Hepatocyte (in vitro differentiated cells): ENCODE results near the gene ROBO1. TPM values are rescaled to one million over a fixed set of nuclear protein-coding genes. Genes with fewer than 3 reads are reported as not detected.

Experiments used
- DNase-seq: peaks from one replicate; pipeline ENCODE4 v3.0.0-alpha.2; 2016; ENCODE audit warnings: low spot score
- H2AFZ ChIP-seq: fragments of 200-600 bp; sonication (generic); 2 replicates; pipeline ENCODE4 v1.6.0; 2016; ENCODE audit warnings: antibody characterized with exemption, mild to moderate bottlenecking
- H3K27ac ChIP-seq: fragments of 200-600 bp; sonication (generic); 2 replicates; pipeline ENCODE4 v1.5.1; 2016; ENCODE audit warnings: mild to moderate bottlenecking
- H3K27me3 ChIP-seq: fragments of 200-600 bp; sonication (generic); 2 replicates; pipeline ENCODE4 v1.6.1; 2016
- H3K36me3 ChIP-seq: fragments of 200-600 bp; sonication (generic); replicated peaks from 2 replicates; pipeline ENCODE4 v1.5.1; 2016; ENCODE audit warnings: low read depth; ENCODE audit not compliant: insufficient read depth
- H3K4me1 ChIP-seq: fragments of 200-600 bp; sonication (generic); 2 replicates; pipeline ENCODE4 v1.5.1; 2016; ENCODE audit warnings: mild to moderate bottlenecking, moderate library complexity; ENCODE audit not compliant: insufficient read depth
- H3K4me2 ChIP-seq: fragments of 200-600 bp; sonication (generic); 2 replicates; pipeline ENCODE4 v1.6.0; 2016
- H3K4me3 ChIP-seq: fragments of 200-600 bp; sonication (generic); 2 replicates; pipeline ENCODE4 v1.5.1; 2016; ENCODE audit warnings: mild to moderate bottlenecking
- H3K79me2 ChIP-seq: fragments of 200-600 bp; sonication (generic); 2 replicates; pipeline ENCODE4 v1.6.0; 2017; ENCODE audit warnings: mild to moderate bottlenecking
- H3K9me2 ChIP-seq: fragments of 200-600 bp; sonication (generic); replicated peaks from 2 replicates; pipeline ENCODE4 v1.6.0; 2017; ENCODE audit warnings: mild to moderate bottlenecking; ENCODE audit not compliant: insufficient read depth
- H3K9me3 ChIP-seq: fragments of 200-600 bp; sonication (generic); 2 replicates; pipeline ENCODE4 v1.5.1; 2016; ENCODE audit warnings: low read depth, mild to moderate bottlenecking
- H4K20me1 ChIP-seq: fragments of 200-600 bp; sonication (generic); 2 replicates; pipeline ENCODE4 v1.6.0; 2016; ENCODE audit warnings: mild to moderate bottlenecking; ENCODE audit not compliant: insufficient read depth, poor library complexity, severe bottlenecking
- CTCF ChIP-seq: fragments of 200-600 bp; sonication (generic); IDR thresholded peaks from 2 replicates; pipeline ENCODE4 v1.5.1; 2016; ENCODE audit warnings: antibody characterized with exemption, mild to moderate bottlenecking; ENCODE audit not compliant: poor library complexity
- EZH2 ChIP-seq: fragments of 200-600 bp; sonication (generic); IDR thresholded peaks from 2 replicates; pipeline ENCODE4 v1.6.1; 2016; ENCODE audit warnings: antibody characterized with exemption, mild to moderate bottlenecking, borderline replicate concordance
- EZH2phosphoT487 ChIP-seq: fragments of 200-600 bp; sonication (generic); IDR thresholded peaks from one replicate; pipeline ENCODE4 v1.6.1; 2018; ENCODE audit warnings: antibody characterized with exemption, mild to moderate bottlenecking, low read depth, moderate library complexity; ENCODE audit not compliant: unreplicated experiment, severe bottlenecking
- WGBS: methylation state at CpG from one replicate; pipeline ENCODE4 v1.1.6; 2016; ENCODE audit warnings: low lambda C conversion rate; ENCODE audit errors: missing lambda C conversion rate; 5-methylcytosine and 5-hydroxymethylcytosine counted together
- polyA plus RNA-seq: library from polyadenylated mRNA; unstranded; fragments of >200 nt; fragmentation: Nextera tagmentation; extraction: Ambion mirVana; gene quantifications from 2 replicates; pipeline ENCODE4 v1.2.1, GENCODE V29; 2016
- total RNA-seq: library from RNA; depleted of rRNA; stranded (reverse); fragments of >200 nt; gene quantifications from 2 replicates; pipeline ENCODE4 v1.2.3, GENCODE V29; 2014

The ROBO1 gene
- total and polyA plus RNA-seq, 2 experiments from 2014 or later = 13.6 to 44.3 TPM

GRCh38 chr3:78963771-78964170 lies 804.0 kb downstream of the ROBO1 start:
- H3K36me3 ChIP-seq = no peaks in the 10 kb centered on the region
- H3K79me2 ChIP-seq = peaks cover 32% of the 10 kb centered on the region
- DNase-seq = no peak
- no peak for TF ChIP-seq EZH2phosphoT487
- TF ChIP-seq CTCF = no peak
- no peak for TF ChIP-seq EZH2
- H3K4me2 ChIP-seq = no peak overlapping the region
- H4K20me1 ChIP-seq = no peaks in the 10 kb centered on the region
- H3K9me3 ChIP-seq = no peaks in the 10 kb centered on the region
- no peak overlapping the region for H3K27ac ChIP-seq
- no peaks in the 10 kb centered on the region for H3K27me3 ChIP-seq
- no peaks in the 10 kb centered on the region for H3K9me2 ChIP-seq
- H3K4me1 ChIP-seq = no peaks in the 10 kb centered on the region
- no peak overlapping the region for H2AFZ ChIP-seq
- no peak overlapping the region for H3K4me3 ChIP-seq
- WGBS = 89% methylated on average over 5 of the region's 5 CpGs

DNA sequence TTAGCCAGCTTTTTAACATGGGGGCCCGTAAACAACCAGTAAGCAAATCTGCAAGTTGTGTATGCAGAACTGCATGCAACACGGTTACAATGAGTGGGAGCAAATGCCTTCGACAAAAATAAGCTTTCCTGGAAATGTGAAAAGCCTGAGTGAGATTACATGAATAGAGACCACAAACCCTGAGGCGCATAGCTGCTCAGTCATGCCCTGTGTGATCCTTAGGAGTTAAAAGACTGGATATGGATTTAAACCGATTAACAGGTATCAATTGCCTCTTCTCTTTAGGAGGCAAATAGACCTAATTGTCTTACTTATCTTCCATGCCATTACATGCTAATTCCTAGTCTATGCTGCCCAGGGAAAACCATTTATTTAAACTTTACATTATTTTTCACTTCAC lies 810.3 kb downstream of the ROBO1 start:
- H2AFZ ChIP-seq = no peak overlapping the region
- H3K36me3 ChIP-seq = no peaks in the 10 kb centered on the region
- no peak for DNase-seq
- H3K27me3 ChIP-seq = no peaks in the 10 kb centered on the region
- H3K4me2 ChIP-seq = no peak overlapping the region
- peaks cover 12% of the 10 kb centered on the region for H3K79me2 ChIP-seq
- H3K4me1 ChIP-seq = no peaks in the 10 kb centered on the region
- no peaks in the 10 kb centered on the region for H3K9me3 ChIP-seq
- no peak overlapping the region for H3K27ac ChIP-seq
- peaks cover 4% of the 10 kb centered on the region for H4K20me1 ChIP-seq
- WGBS = 59% methylated on average over 5 of the region's 5 CpGs
- TF ChIP-seq EZH2phosphoT487 (no peak), EZH2 (no peak), CTCF (no peak)
- H3K9me2 ChIP-seq = no peaks in the 10 kb centered on the region
- no peak overlapping the region for H3K4me3 ChIP-seq

DNA sequence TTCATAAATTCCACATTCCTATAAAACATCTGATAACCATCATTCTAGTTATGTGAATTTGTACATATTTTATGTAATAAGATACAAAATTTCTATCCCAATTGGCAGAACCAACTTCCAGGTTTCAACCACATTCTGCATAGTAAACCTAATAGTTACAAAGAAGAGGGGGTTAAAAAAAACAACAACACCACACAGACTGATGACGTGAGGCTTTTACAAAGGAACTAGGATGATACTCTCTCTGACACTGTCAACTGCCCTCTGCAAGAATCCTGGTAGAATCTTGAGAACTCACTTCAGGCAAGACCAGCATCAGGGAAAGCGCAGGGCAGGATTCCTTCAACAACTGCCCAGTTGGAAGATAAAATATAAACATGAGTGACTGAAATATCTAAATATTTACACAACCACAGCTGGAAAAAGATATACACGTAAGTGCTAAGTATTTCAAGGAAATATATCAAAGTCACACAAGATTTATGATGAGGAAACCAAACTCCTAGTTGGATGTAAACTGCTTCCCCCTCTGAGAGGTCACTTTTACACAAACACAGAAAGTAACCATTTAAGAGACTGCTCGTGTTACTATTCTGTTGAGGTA lies 816.4 kb downstream of the ROBO1 start:
- Histone ChIP-seq H3K4me3 (no peak overlapping the region), H3K79me2 (peaks cover 12% of the 10 kb centered on the region), H3K27me3 (no peaks in the 10 kb centered on the region), H3K36me3 (no peaks in the 10 kb centered on the region), H3K9me2 (no peaks in the 10 kb centered on the region), H3K9me3 (no peaks in the 10 kb centered on the region), H4K20me1 (no peaks in the 10 kb centered on the region), H2AFZ (no peak overlapping the region), H3K4me2 (no peak overlapping the region), H3K27ac (no peak overlapping the region), H3K4me1 (no peaks in the 10 kb centered on the region)
- peak; percentile 82 for TF ChIP-seq EZH2phosphoT487
- no peak for TF ChIP-seq CTCF
- TF ChIP-seq EZH2 = no peak
- 39% methylated on average over 4 of the region's 4 CpGs for WGBS
- DNase-seq = peak; percentile 23

DNA sequence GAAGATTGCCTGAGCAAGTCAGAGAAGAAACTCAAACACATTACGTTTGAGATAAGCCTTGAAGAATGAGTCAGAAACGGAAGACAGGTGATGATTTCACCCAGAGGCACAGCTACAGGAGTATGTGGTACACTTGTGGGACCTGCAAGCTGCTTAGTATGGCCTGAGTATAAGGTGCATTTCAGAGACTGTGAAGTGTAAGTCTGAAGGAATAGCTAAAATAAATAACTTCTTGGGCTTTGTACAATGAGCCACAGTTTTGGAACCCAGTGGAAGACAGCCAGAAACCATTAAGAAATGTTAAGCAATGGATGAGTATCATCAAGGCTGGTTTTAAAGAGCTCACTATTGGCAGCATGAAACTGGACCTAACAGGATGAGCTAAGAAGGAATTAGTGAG lies 826.2 kb downstream of the ROBO1 start:
- H3K9me2 ChIP-seq = no peaks in the 10 kb centered on the region
- no peaks in the 10 kb centered on the region for H3K27me3 ChIP-seq
- no peaks in the 10 kb centered on the region for H3K36me3 ChIP-seq
- DNase-seq = peak; percentile 47
- H3K27ac ChIP-seq = peak overlapping the region; percentile 49
- no peaks in the 10 kb centered on the region for H4K20me1 ChIP-seq
- H2AFZ ChIP-seq = no peak overlapping the region
- H3K4me3 ChIP-seq = no peak overlapping the region
- peaks cover 19% of the 10 kb centered on the region for H3K79me2 ChIP-seq
- no peaks in the 10 kb centered on the region for H3K4me1 ChIP-seq
- H3K4me2 ChIP-seq = no peak overlapping the region
- TF ChIP-seq EZH2 (no peak), EZH2phosphoT487 (no peak), CTCF (no peak)
- no peaks in the 10 kb centered on the region for H3K9me3 ChIP-seq
- WGBS = 63% methylated on average over 2 of the region's 2 CpGs
